NCI-H2029 (cell line): ENCODE measurements around the gene TMEM91.

Source experiments
- DNase-seq: peaks from one replicate; lab custom pipeline; 2025; lab: John Stamatoyannopoulos, UW

TMEM91 gene

GRCh38 chr19:41431426-41432386 is 55.4 kb downstream of the TMEM91 start:
- peak; percentile 26 for DNase-seq

- no peak for DNase-seq
Observed at GRCh38 chr19:41433171-41433570, 56.8 kb downstream of the TMEM91 start.
